HPDE6-E6E7 (cell line): ENCODE data around the gene CCDC83.
A peak's percentile ranks its signal among the peaks of the same experiment; 100 is the strongest.
"Not testable (repeated sequence)": the region's sequence is repeated elsewhere in the genome, so short reads cannot be mapped to it uniquely, and the experiment has no call there.

Experiments
- DNase-seq: peaks from one replicate; pipeline ENCODE4 v3.0.0; 2011; ENCODE audit warnings: missing footprints; ENCODE audit errors: extremely low spot score

Gene CCDC83

GRCh38 chr11:85939099-85940015, 84.2 kb downstream of the CCDC83 start:
- DNase-seq, result no peak

DNA sequence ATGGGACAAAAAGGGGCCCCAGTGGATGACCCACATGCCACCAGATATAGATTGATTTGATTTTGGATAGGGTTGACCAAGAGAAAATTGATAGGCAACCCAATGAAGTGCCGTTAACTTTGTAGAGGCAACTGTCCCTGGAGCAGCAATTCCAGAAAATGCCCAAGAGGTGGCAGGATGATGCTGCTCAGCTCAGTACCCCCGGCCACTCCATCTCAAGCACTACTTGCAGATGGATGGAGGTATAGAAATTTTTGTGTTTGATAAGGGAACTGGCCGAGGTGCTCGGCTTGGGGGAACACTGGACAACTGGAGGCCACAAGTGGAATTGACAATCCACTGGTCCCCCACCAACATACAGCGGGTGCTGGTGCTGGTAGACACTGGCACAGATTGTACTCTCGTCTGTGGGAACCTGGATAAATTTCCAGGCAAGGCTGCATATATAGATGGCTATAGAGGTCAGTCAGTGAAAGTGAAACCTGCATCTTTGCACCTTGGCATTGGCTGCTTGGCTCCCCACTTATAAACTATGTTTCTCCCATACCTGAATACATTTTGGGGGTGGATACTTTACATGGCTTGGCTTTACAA, 86.3 kb downstream of the CCDC83 start:
- DNase-seq, result peak; percentile 54

- no peak for DNase-seq
Observed at GRCh38 chr11:85945296-85945695, 90.1 kb downstream of the CCDC83 start.

- no peak for DNase-seq
Observed at GRCh38 chr11:85945788-85946187, 90.6 kb downstream of the CCDC83 start.

- no peak for DNase-seq
Observed at GRCh38 chr11:85946221-85946620, 91.0 kb downstream of the CCDC83 start.

DNA sequence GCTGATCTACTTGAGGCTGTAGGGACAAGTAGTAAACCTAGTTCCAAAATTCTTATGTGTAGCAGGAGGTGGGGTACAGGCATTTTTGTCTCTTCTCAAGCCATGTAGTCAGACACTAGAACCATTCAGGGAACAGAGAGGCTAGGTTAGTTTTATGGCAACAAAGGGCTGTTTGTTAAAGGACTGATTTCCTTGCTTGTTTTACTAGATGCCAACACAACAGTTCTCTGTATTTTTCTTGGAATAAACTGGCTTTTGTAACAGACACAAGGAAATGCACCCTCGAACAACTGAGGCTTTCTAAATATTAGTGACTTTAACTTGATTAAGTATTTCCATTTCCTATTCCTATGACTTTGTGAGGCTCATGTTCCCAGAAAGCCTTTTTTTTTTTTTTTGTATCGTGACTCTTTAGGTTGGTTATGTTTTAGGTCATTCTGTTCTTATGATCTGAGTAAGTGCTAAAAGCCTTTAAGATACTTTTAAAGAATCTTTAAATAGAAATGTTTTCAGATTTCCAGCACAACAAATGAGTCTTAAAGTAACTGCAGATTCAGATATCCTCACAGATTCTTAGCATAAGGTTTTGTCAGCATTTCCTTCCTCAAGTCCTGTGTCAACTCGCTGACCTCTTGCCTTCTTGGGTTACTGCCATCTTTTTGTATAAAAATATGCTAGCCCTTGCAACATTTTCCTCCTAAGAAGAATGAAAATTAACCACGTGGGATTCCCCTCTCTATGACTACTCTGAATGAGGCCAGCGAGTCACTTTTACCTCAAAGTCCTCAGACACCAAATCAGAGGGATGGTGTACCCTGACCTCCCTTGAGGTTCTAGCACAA, 92.5 kb downstream of the CCDC83 start:
- peak; percentile 37 for DNase-seq

GRCh38 chr11:85948884-85949283, 93.7 kb downstream of the CCDC83 start:
- DNase-seq, result no peak

GRCh38 chr11:85949798-85950197, 94.6 kb downstream of the CCDC83 start:
- no peak for DNase-seq

DNA sequence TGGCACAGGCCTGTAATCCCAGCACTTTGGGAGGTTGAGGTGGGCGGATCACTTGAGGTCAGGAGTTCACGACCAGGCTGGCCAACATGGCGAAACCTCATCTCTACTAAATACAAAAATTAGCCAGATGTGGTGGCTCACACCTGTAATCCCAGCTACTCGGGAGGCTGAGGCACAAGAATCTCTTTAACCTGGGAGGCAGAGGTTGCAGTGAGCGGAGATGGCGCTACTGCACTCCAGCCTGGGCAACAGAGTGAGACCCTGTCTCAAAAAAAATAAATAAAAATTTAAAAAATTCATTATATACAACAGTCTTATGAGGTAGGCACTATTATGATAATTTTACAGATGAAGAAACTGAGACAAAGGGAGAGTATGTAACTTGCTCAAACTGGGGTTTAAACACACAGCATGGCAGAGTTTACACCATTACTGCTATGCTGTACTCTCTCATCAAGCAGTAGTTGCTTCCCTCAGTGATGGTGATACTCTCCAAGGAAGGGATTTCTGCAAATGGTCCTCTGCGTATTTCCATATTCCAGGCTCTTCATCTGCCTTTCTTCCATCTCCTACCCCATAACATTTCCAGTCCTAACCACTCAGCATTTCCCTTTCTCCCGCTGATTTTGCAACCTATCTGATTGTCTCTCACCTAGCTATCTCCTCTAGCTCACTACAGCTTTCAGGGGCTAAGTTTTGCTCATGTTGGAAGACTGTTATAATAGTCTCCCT, 95.3 kb downstream of the CCDC83 start:
- no peak for DNase-seq

GRCh38 chr11:85951049-85951405, 95.8 kb downstream of the CCDC83 start:
- no peak for DNase-seq

- DNase-seq, result no peak
Observed at GRCh38 chr11:85951428-85952107, 96.4 kb downstream of the CCDC83 start.

GRCh38 chr11:85952108-85952485, 96.9 kb downstream of the CCDC83 start:
- DNase-seq, result not testable (repeated sequence)

- no peak for DNase-seq
Observed at GRCh38 chr11:85953491-85954143, 98.4 kb downstream of the CCDC83 start.

DNA sequence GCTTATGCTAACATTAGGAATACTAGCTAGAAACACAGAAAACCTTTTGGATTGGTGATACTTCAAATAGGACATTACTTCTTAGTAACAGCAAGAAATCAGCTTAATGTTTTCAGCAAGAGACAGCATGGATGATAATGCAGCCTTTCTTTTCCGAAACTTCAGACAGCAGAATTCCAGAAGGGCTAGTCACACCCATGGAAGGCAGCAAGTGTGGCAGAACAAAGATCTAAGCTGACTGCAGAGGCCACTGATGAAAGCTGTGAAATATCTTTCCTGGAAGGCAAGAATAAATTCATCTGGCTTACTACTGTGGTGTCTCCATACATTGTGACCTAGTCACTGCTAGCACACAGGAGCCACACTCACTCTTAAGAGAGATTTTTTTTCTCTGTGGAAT, 100.3 kb downstream of the CCDC83 start:
- DNase-seq, result no peak

GRCh38 chr11:85960678-85961077, 105.5 kb downstream of the CCDC83 start:
- no peak for DNase-seq

- DNase-seq, result no peak
Observed at GRCh38 chr11:85961130-85961529, 105.9 kb downstream of the CCDC83 start.

- DNase-seq, result peak; percentile 23
Observed at GRCh38 chr11:85961930-85962363, 106.8 kb downstream of the CCDC83 start.

- no peak for DNase-seq
Observed at GRCh38 chr11:85965202-85965601, 110.0 kb downstream of the CCDC83 start.

- DNase-seq, result no peak
Observed at GRCh38 chr11:85967457-85967856, 112.3 kb downstream of the CCDC83 start.
